GM21360 (cell line): ENCODE measurements around the gene DLK1.

Source experiments
- ATAC-seq: cut with Tn5 transposase; IDR thresholded peaks from one replicate; pipeline ENCODE4 v1.9.1; 2021; ENCODE audit warnings: mild to moderate bottlenecking, moderate library complexity; ENCODE audit not compliant: unreplicated experiment

DLK1 gene

DNA sequence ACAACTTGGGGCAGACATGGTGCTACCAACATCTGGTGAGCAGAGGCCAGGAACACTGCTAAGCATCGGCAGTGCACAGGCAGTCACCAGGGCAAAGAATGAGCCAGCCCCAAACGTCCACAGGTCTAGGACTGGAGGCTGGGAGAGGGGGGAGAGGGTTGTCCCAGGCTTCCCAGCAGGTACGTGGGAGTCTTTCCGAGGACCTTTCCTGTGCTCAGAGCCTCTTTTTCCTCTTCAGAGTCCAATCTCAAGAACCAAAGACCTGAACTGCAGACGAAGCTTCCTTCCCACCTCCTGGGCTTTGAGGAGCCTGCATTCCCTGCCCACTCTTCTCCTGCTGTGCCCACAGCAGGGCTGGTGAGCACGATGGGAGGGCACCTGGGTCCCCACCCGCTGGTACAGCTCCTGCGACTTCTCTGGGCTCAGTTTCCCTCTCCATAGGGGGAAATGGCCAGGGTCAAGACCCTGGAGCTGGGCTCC lies 48.7 kb downstream of the DLK1 start:
- no peak for ATAC-seq

- ATAC-seq = no peak
Observed at GRCh38 chr14:100775831-100776591, 49.3 kb downstream of the DLK1 start.

DNA sequence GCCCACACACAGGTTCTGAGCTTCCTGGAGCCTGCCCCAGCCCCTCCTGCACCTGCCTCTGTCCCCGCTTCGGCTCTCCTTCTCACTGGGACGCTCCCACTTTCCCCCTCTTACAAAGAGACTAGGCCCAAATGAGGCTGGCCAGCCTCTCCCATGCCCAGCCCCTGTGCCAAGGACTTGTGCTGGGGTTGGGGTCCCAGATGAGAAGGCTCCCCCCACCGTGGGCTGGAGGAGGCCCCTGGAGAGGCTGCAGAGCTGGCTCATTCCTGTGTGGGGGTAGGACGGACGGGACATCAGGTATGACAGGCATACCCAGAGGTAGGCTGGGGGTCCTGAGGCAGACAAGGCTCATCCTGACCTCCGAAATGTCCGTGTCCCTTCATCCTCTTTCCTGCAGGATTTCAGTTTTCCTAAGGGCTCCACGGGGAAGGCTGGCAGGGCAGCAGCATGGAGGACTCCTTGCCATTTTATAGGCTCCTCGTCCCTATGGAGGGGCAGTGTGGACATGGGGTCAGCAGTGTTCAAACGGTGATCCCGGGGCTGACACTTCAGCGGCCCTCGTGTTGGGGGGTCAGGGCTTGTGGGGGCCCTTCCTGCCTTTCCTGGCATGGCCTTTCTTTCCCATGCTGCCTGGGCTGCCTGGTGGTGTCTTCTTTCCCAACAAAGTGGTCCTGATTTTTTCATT lies 50.1 kb downstream of the DLK1 start:
- no peak for ATAC-seq

DNA sequence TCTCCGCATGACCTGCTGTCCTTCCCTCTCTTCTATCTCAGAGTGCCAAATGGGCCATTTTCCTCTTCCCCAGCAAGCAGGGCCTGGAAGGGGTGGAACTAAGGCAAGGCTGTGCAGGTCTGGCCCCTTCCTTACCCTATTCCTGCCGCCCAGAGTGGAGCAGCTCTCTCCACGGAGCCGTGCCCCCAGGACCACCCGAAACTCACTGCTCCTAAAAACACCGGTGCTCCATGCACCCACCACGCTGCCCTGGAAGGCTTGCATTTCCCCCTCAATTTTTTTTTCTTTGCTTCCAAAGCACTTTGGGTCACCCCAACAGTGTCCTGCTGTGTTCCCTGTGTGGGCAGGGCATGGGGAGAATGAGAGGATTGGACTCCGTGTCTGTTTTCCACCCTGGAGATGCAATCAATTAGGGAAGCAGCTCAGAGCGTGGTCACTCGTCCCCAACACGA lies 50.7 kb downstream of the DLK1 start:
- ATAC-seq = no peak

GRCh38 chr14:100777818-100778525 lies 51.3 kb downstream of the DLK1 start:
- ATAC-seq = no peak

DNA sequence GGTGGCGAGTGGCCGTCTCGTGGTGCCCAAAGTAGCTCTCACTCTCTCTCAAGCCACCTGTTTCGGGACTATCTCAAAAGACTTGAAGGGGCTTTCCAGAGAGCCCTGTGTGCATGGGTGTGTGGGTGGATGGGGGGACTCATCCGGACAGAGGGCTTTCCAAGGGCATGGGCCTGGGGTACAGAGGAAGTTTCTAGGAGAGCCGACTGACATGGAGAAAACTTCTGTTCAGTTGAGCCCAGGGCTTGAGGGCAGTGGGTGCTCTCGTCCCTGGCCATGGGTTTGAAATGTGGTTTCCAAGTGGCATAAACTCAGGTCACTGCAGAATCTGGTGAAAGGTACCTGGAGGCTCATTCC lies 51.8 kb downstream of the DLK1 start:
- ATAC-seq = no peak

DNA sequence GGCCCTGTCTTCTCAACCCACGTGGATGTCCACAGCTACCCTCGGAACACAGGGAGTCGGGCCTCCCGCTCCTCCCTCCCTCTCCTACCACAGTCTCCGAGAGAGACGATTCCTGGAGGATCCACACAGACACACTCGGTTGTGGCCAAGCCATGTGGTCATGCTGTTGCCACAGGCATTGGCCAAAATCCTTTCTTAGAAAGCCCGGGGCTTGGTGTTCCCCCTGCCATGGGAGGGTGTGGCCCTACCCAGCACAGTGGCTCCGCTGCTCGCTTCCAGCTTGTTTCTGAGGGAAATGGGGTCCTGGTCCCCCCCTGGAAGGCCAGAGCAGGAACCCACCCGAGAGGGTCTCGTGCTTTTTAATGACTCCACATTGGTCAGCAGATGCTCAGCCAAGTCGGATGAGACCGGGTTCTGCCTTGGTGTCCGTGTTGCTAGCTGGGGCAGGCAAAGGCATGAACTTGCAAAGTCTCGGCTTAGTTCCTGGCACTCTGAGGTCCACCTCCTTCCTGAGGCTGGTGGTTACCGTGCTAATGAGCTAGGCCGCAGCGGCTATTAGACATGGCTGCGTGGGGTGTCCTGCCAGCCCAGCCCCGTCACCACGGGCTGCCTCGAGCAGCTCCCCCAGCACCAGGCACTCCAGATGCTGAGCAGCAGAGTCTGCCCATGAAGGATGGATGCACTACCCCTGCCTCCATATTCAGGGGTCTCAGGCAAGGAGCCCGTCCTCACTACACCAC lies 52.4 kb downstream of the DLK1 start:
- ATAC-seq = no peak

- ATAC-seq = no peak
Observed at GRCh38 chr14:100779691-100780080, 53.0 kb downstream of the DLK1 start.

DNA sequence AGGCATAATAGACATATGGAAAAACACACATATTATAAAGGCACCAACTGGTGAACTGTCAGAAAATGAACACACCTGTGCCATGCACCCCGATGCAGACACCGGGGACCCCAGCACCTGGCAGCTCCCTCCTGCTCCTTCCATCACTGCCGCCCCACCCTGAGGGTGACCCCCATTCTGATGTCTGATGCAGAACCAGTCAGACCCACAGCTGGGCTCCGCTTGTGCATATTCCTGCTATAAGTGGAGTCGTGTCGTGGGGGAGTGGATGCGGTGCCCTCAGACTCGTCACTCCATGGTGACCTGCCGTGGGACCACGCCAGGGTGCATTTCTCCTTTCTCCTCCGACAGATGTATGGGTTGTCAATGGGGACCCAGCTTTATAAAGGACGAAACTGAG lies 53.6 kb downstream of the DLK1 start:
- ATAC-seq = no peak

- no peak for ATAC-seq
Observed at GRCh38 chr14:100780646-100781355, 54.1 kb downstream of the DLK1 start.

GRCh38 chr14:100781952-100782351 lies 55.3 kb downstream of the DLK1 start:
- no peak for ATAC-seq

DNA sequence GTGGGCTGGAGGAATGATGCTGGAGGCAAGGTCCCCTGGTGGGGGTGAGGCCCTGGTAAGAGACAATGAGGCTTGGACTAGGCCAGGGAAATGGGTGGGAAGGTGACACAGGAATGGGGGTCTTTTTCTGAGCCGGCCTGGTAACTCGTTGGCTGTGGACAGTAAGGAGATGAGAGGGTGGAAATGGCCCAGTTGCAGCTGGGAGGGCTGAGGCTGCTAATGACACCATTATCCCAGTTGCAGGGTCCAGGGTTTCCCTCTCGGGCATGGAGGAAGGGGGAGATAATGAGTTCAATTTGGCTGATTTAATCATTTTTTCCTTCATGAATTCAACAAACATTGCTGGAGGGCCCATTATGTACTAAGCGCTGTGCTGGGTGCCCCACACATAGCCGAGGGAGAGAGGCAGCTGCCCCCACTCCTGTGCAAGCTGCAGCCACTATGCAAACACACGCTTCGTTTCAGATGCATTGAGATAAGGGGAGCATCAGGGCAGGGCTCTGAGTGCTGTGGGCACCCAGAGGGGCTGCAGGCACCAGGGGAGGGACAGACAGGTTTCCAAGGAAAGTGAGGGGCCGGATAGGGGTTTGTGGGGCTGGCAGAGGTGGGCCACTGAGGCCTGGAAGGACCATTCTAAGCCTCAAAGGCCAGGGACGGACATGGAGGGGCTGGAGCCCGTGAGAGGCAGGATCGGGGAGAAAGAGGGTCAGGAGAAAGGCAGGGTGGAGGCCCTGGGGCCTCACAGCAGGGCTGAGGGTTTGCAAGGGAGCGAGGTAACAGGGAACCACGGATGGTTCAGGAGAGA lies 56.0 kb downstream of the DLK1 start:
- no peak for ATAC-seq

GRCh38 chr14:100783630-100784370 lies 57.1 kb downstream of the DLK1 start:
- ATAC-seq = no peak

DNA sequence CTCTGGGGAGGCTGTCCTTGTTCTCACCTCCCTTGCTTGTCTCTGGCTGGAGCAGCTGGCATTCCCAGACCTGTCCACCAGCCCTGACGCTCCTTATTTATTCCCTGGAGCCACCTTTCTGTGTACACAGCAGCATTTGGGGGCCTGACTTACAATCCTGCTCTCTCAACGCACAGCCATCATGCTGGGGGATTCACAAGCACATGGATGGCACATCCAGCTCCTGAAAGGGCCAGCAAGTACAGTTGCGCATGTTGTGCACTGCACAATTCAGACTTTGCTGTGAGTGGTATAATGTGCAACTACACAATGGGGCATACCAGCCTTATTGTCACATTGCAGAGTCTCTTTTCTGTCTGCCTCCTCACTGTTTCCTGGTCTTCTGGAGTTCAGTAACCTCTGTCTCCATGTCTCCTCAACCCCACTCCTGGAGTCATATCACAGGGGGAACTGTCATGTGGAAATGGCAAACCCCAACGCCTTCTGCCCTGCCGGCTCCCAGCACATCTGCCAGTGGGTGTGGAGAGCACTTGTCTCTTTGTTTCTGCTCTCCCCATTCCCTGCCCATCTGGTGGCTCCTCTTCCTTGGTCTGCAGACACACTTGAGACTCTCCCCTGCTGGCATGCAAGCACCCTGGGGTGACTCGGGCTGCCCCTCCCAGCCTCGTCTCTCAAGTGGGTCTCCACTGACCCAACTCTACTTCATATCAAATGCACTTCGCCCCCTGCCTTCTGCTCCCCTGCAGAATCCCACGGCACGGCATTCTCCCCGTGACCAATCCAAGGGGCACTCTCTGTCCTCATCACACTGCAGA lies 58.0 kb downstream of the DLK1 start:
- ATAC-seq = no peak

- ATAC-seq = no peak
Observed at GRCh38 chr14:100785338-100785615, 58.6 kb downstream of the DLK1 start.

DNA sequence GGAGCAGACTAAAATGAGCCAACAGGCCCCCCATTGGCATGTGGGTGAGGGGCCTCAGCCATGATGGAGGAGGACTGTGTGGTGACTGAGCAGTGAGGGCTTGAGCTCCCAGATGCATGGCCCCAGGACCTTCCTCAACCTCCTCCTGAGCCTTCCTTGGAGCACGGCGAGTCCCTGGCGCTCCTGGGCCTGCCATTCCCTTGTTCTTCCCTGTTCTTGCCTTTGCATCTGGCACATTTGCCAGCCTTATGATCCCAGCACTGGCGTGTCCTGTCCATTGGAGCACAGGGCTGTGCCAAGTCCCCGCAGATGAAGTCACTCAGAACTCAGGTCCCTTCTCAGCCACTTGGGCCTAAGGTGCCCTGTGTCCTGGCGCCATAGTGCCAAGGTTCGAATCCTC lies 58.9 kb downstream of the DLK1 start:
- ATAC-seq = no peak

DNA sequence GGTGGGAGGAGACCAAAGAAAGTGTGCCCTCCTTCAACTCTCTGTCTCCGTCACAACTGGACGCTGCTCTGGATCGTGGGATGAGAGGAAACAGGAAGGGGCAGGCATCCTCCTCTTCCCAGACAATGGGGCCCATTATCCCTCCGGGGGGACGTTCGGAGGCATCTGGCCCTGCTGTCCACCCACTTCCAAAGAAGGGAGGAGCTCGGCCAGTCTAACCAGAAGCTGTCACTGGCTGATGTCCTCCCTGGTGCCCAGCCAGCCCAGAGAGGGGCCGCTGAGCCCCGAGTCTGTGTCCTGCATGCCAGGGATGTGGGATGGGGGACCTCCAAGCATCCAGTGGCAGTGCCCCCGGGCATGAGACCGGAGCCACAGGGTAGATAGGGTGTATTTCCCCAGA lies 59.4 kb downstream of the DLK1 start:
- no peak for ATAC-seq

- no peak for ATAC-seq
Observed at GRCh38 chr14:100786576-100787219, 60.0 kb downstream of the DLK1 start.
